ENCODE results near the gene SORCS2.

DNA sequence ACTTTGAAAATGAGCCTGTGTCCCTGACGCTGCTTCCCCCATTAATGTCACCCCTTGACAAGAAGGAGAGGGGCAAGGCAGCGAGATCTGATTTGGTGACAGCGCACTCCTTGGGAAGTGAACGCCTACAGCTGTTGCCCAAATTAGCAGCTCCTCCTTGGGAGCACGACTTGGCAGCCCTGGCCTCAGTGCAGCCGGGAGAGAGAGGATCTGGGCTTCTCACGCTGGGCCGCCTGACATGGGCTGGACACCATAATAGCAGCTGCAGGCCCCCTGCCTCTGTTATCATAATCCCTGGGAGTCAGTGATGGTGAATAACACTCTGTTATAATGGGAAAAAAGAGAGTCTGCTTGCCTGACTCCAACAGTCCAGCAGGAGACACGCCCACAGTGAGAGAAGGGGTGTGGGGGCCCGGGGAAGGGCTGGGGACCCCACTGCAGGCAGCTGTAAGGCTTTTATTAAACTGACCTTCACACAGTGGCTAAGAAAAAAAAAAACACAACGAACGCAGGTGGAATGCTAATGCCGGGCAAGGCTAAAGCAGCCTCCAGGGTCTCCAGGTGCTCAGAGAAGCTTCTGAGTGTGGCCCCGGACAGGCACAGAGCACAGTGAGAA is 169.1 kb downstream of the SORCS2 start:
- TF ChIP-seq EZH2 (IDR thresholded peaks at IDR 0.05) (no peak), POLR2AphosphoS5 (IDR thresholded peaks at IDR 0.05; ENCODE audit: borderline replicate concordance, low read depth, low read length) (no peak), FOXP2 (optimal IDR thresholded peaks at IDR 0.05; ENCODE audit: control extremely low read depth, extremely low read length, insufficient read depth) (no peak)

Measured in SK-N-MC (cell line).